Measurements from ENCODE around the gene OR51B4. TPM values are rescaled to one million over a fixed set of nuclear protein-coding genes. Genes with fewer than 3 reads are reported as not detected.
"Not testable (repeated sequence)": the region's sequence is repeated elsewhere in the genome, so short reads cannot be mapped to it uniquely, and the experiment has no call there.

The OR51B4 gene
- total RNA-seq, 2 donors from 2014 or later = not detected

DNA sequence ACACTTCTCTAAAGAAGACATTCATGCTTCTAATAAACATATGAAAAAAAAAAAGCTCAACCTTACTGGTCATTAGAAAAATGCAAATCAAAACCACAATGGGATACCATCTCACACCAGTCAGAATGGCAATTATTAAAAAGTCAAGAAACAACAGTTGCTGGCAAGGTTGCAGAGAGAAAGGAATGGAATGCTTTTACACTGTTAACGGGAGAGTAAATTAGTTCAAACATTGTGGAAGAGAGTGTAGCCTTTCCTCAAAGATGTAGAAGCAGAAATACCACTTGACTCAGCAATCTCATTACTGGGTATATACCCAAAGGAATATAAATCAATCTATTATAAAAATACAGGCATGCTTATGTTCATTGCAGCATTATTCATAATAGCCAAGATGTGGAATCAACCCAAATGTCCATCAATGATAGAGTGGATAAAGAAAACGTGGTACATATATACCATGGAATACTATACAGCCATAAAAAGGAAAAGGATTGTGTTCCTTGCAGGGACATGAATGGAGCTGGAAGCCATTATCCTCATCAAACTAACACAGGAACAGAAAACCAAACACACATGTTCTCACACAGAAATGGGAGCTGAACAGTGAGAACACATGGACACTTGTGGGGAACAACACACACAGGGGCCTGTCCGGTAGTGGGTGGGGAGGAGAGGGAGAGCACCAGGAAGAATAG is 11.7 kb upstream of the OR51B4 start:
- H3K27ac Mint-ChIP-seq; H3K4me1 Mint-ChIP-seq; H3K4me3 Mint-ChIP-seq; H3K36me3 Mint-ChIP-seq (ENCODE audit: low read depth); DNase-seq; H3K9me3 ChIP-seq (ENCODE audit: control insufficient read depth, low read length, poor library complexity, severe bottlenecking); H3K27me3 Mint-ChIP-seq; ATAC-seq: not testable (repeated sequence)

GRCh38 chr11:5310423-5310822 is 8.7 kb upstream of the OR51B4 start:
- Mint-ChIP-seq H3K4me1 (no peaks in the 10 kb centered on the region), H3K27me3 (no peaks in the 10 kb centered on the region), H3K4me3 (no peak overlapping the region), H3K36me3 (ENCODE audit: low read depth) (no peaks in the 10 kb centered on the region), H3K27ac (no peak overlapping the region)
- H3K9me3 ChIP-seq (ENCODE audit: control insufficient read depth, low read length, poor library complexity, severe bottlenecking) = no peaks in the 10 kb centered on the region
- ATAC-seq (no peak), DNase-seq (no peak)

GRCh38 chr11:5307256-5308019 is 5.7 kb upstream of the OR51B4 start:
- no peaks in the 10 kb centered on the region for H3K27me3 Mint-ChIP-seq

GRCh38 chr11:5304046-5304445 is 2.3 kb upstream of the OR51B4 start:
- Mint-ChIP-seq H3K36me3 (ENCODE audit: low read depth) (no peaks in the 10 kb centered on the region), H3K27ac (no peak overlapping the region)
- no peak for ATAC-seq

More at GRCh38 chr11:5307256-5308019, 5.7 kb upstream of the OR51B4 start:
- Mint-ChIP-seq H3K36me3 (ENCODE audit: low read depth) (no peaks in the 10 kb centered on the region), H3K27ac (no peak overlapping the region), H3K4me3 (no peak overlapping the region), H3K4me1 (no peaks in the 10 kb centered on the region)
- no peaks in the 10 kb centered on the region for H3K9me3 ChIP-seq (ENCODE audit: control insufficient read depth, low read length, poor library complexity, severe bottlenecking)
- ATAC-seq (no peak), DNase-seq (no peak)

GRCh38 chr11:5303626-5304025 is 1.9 kb upstream of the OR51B4 start:
- no peak overlapping the region for H3K27ac Mint-ChIP-seq
- no peak for DNase-seq
- no peaks in the 10 kb centered on the region for H3K36me3 Mint-ChIP-seq (ENCODE audit: low read depth)
- H3K4me3 Mint-ChIP-seq = no peak overlapping the region
- H3K9me3 ChIP-seq (ENCODE audit: control insufficient read depth, low read length, poor library complexity, severe bottlenecking) = no peaks in the 10 kb centered on the region
- peaks cover 13% of the 10 kb centered on the region for H3K27me3 Mint-ChIP-seq
- ATAC-seq = no peak
- no peaks in the 10 kb centered on the region for H3K4me1 Mint-ChIP-seq

More at GRCh38 chr11:5304046-5304445, 2.3 kb upstream of the OR51B4 start:
- no peak for DNase-seq
- no peak overlapping the region for H3K4me3 Mint-ChIP-seq
- no peaks in the 10 kb centered on the region for H3K9me3 ChIP-seq (ENCODE audit: control insufficient read depth, low read length, poor library complexity, severe bottlenecking)
- H3K4me1 Mint-ChIP-seq = no peaks in the 10 kb centered on the region
- H3K27me3 Mint-ChIP-seq = peaks cover 11% of the 10 kb centered on the region

GRCh38 chr11:5300251-5300650 is 1.5 kb downstream of the OR51B4 start:
- H3K4me1 Mint-ChIP-seq = no peaks in the 10 kb centered on the region
- H3K27me3 Mint-ChIP-seq = peaks cover 33% of the 10 kb centered on the region

DNA sequence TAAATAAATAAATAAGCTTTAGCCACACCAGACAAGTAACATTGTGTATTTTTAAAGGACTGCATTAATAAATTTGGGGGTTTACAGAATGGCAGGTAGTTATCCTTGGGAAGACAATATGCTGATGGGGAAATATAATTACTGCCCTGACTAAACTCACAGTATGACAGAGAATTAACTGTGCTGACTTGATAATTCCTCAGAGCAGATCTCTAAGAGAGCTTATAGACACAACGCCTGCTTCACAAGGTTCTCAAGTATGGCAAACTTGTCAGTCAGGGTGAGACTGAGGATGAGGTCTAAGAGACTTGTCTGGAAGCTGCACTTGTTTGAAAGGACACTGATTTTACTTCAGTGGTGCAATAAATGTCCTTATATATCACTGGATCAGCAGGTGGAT is 3.3 kb downstream of the OR51B4 start:
- H3K27me3 Mint-ChIP-seq = peaks cover 33% of the 10 kb centered on the region
- H3K27ac Mint-ChIP-seq = no peak overlapping the region
- no peak for ATAC-seq
- no peaks in the 10 kb centered on the region for H3K36me3 Mint-ChIP-seq (ENCODE audit: low read depth)
- no peaks in the 10 kb centered on the region for H3K9me3 ChIP-seq (ENCODE audit: control insufficient read depth, low read length, poor library complexity, severe bottlenecking)
- DNase-seq = no peak
- no peak overlapping the region for H3K4me3 Mint-ChIP-seq
- H3K4me1 Mint-ChIP-seq = no peaks in the 10 kb centered on the region

More at GRCh38 chr11:5300251-5300650, 1.5 kb downstream of the OR51B4 start:
- no peaks in the 10 kb centered on the region for H3K36me3 Mint-ChIP-seq (ENCODE audit: low read depth)
- H3K9me3 ChIP-seq (ENCODE audit: control insufficient read depth, low read length, poor library complexity, severe bottlenecking) = no peaks in the 10 kb centered on the region
- no peak overlapping the region for H3K4me3 Mint-ChIP-seq
- H3K27ac Mint-ChIP-seq = no peak overlapping the region
- ATAC-seq (no peak), DNase-seq (no peak)

DNA sequence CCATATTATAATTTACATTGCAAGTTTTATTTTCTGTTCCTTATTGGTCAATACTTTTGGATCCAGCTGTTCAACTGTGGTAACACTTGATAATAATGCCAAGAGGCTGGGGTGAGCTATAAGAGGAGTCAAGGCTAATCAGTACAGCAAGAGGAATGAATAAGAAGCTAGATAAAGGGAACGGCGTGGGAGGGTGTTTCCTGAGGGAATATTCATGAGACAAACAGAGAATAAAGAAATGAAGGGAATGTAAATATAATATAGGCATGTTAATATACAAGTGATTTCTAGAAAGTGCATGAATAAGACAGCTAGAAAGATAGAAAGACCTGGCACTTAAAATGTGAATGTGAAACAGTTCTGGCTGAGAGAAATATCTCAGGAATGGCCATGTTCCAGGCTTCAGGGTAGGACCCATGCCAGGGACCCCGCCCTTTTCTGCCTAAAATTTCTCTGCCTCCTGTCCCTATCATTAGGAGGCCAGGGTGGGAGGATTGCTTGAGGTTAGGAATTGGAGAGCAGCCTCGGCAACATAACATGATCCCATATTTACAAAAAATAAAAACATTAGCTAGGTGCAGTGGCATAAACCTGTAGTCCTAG is 3.9 kb downstream of the OR51B4 start:
- Mint-ChIP-seq H3K4me1 (no peaks in the 10 kb centered on the region), H3K27ac (no peak overlapping the region), H3K27me3 (peaks cover 33% of the 10 kb centered on the region), H3K36me3 (ENCODE audit: low read depth) (no peaks in the 10 kb centered on the region), H3K4me3 (no peak overlapping the region)
- DNase-seq (no peak), ATAC-seq (no peak)
- H3K9me3 ChIP-seq (ENCODE audit: control insufficient read depth, low read length, poor library complexity, severe bottlenecking) = no peaks in the 10 kb centered on the region

DNA sequence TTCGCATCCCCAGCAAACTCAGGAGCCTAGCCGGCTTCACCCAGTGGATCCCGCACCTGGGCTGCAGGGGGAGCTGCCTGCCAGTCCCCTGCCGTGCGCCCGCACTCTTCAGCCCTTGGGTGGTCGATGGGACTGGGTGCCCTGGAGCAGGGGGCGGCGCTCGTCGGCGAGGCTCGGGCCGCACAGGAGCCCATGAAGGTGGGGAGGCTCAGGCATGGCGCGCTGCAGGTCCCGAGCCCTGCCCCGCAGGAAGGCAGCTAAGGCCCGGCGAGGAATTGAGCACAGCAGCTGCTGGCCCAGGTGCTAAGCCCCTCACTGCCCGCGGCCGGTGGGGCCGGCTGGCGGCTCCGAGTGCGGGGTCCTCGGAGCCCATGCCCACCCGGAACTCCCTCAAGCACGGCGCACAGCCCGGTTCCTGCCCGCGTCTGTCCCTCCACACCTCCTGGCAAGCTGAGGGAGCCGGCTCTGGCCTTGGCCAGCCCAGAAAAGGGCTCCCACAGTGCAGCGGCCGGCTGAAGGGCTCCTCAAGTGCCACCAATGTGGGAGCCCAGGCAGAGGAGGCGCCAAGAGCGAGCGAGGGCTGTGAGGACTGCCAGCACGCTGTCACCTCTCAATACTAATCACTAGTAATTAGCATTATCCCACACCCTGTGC is 7.3 kb downstream of the OR51B4 start:
- not testable (repeated sequence) for H3K27ac Mint-ChIP-seq; H3K4me1 Mint-ChIP-seq; H3K36me3 Mint-ChIP-seq (ENCODE audit: low read depth); H3K4me3 Mint-ChIP-seq; ATAC-seq; H3K9me3 ChIP-seq (ENCODE audit: control insufficient read depth, low read length, poor library complexity, severe bottlenecking); DNase-seq
- peaks cover 25% of the 10 kb centered on the region for H3K27me3 Mint-ChIP-seq

GRCh38 chr11:5293028-5293427 is 8.7 kb downstream of the OR51B4 start:
- Mint-ChIP-seq H3K4me1 (no peaks in the 10 kb centered on the region), H3K27ac (no peak overlapping the region), H3K27me3 (peaks cover 18% of the 10 kb centered on the region), H3K4me3 (no peak overlapping the region), H3K36me3 (ENCODE audit: low read depth) (no peaks in the 10 kb centered on the region)
- no peak for DNase-seq
- H3K9me3 ChIP-seq (ENCODE audit: control insufficient read depth, low read length, poor library complexity, severe bottlenecking) = no peaks in the 10 kb centered on the region
- no peak for ATAC-seq

DNA sequence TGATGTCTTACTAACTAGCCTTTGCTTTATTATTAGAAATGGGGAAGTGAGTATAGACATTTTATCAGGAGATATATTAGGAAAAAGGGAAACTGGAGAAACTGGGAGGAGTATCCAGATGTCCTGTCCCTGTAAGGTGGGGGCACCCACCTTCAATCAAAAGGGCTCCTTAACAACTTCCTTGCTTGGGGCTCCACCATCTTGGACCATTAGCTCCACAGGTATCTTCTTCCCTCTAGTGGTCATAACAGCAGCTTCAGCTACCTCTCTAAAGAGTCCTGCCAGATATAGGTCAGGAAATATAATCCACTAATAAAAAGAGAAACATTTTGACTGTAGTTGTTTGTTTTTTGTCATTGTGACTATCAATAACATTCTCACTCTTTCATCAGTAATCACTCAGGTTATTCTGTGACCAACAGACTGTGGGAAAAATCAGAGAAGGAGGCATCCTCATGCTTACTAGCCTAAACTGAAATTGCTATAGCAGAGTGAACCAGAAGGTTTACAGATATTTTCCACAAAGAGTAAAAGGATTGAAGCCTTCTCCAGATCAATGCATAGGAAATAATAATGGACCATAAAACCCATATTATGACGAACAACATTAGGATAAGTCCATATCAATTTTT is 10.4 kb downstream of the OR51B4 start:
- DNase-seq (no peak), ATAC-seq (no peak)
- Mint-ChIP-seq H3K27ac (no peak overlapping the region), H3K4me3 (no peak overlapping the region), H3K4me1 (no peaks in the 10 kb centered on the region), H3K36me3 (ENCODE audit: low read depth) (no peaks in the 10 kb centered on the region), H3K27me3 (peaks cover 1% of the 10 kb centered on the region)
- no peaks in the 10 kb centered on the region for H3K9me3 ChIP-seq (ENCODE audit: control insufficient read depth, low read length, poor library complexity, severe bottlenecking)

DNA sequence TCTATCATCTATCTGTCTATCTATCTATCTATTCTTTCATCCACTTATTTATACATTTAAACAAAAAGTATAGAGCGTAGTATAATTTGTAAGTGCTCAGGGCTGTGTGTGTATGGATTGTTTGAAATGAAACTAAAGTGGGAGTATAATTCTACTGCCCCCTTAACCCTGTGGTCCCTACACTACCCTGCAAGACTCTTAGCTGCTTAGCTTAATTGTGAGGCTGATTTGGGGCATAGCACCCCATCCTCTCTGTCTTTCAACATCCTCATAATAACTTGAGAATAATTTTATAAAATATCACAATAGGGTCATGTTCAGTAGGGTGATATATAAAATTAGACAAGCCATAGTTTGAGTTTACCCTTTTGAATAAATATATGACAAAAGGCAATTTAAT is 11.6 kb downstream of the OR51B4 start:
- Mint-ChIP-seq H3K36me3 (ENCODE audit: low read depth) (no peaks in the 10 kb centered on the region), H3K4me3 (no peak overlapping the region)
- no peaks in the 10 kb centered on the region for H3K9me3 ChIP-seq (ENCODE audit: control insufficient read depth, low read length, poor library complexity, severe bottlenecking)

GRCh38 chr11:5289696-5290095 is 12.1 kb downstream of the OR51B4 start:
- Mint-ChIP-seq H3K36me3 (ENCODE audit: low read depth) (no peaks in the 10 kb centered on the region), H3K4me3 (no peak overlapping the region), H3K27me3 (peaks cover 8% of the 10 kb centered on the region), H3K4me1 (no peaks in the 10 kb centered on the region), H3K27ac (no peak overlapping the region)
- ATAC-seq (no peak), DNase-seq (no peak)
- no peaks in the 10 kb centered on the region for H3K9me3 ChIP-seq (ENCODE audit: control insufficient read depth, low read length, poor library complexity, severe bottlenecking)

More for the DNA sequence above, 11.6 kb downstream of the OR51B4 start:
- DNase-seq (no peak), ATAC-seq (no peak)
- no peaks in the 10 kb centered on the region for H3K4me1 Mint-ChIP-seq
- H3K27me3 Mint-ChIP-seq = peaks cover 4% of the 10 kb centered on the region
- no peak overlapping the region for H3K27ac Mint-ChIP-seq

All from T-helper 17 cell (primary cell).